HG03108 (cell line): Measurements from ENCODE around the gene MUTYH.
"Not testable (repeated sequence)": the region's sequence is repeated elsewhere in the genome, so short reads cannot be mapped to it uniquely, and the experiment has no call there.

Experiments used
- ATAC-seq: cut with Tn5 transposase; IDR thresholded peaks from one replicate; pipeline ENCODE4 v1.9.1; 2021; ENCODE audit warnings: moderate library complexity; ENCODE audit not compliant: unreplicated experiment

Gene MUTYH

DNA sequence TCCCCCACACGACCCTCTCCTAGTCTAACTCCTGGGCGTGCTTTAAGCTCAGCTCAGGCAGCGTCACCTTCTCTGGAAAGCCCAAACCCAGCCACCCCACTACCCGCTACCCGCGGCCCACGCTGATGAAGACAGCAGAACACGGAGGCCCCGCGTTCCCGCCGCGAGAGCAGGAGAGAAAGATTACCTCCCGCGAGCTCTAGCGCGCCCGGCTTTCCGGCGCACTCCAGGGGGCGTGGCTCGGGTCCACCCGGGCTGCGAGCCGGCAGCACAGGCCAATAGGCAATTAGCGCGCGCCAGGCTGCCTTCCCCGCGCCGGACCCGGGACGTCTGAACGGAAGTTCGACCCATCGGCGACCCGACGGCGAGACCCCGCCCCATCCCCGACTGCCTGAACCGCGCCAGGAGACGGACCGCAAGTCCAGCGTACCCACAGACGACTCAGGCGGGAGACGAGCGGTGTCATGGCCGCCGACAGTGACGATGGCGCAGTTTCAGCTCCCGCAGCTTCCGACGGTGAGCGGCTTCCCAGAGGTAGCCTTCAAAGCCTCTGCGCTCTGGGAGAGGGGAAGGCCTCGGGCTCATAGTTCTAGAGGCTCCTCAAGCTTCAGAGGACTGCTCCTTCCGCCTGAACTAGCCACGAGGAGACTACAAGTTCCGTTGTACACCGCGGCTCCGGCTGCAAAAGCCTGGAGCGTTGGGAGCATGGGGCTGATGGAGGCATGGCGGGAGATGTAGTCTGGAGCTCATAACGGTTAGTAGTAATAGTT is at the start of gene MUTYH, which contains the start of gene TOE1:
Gene MUTYH, minus strand, starts transcription at position 652 of the 770 bp plus-strand sequence. CDS start 5,935 bp downstream, outside the sequence.
Gene TOE1, plus strand, starts transcription at position 382 of the 770 bp plus-strand sequence. Its CDS starts 83 bp downstream, at position 465.
- ATAC-seq, result peak; percentile 75

GRCh38 chr1:45386219-45386618 is 46.0 kb upstream of the MUTYH start:
- no peak for ATAC-seq

DNA sequence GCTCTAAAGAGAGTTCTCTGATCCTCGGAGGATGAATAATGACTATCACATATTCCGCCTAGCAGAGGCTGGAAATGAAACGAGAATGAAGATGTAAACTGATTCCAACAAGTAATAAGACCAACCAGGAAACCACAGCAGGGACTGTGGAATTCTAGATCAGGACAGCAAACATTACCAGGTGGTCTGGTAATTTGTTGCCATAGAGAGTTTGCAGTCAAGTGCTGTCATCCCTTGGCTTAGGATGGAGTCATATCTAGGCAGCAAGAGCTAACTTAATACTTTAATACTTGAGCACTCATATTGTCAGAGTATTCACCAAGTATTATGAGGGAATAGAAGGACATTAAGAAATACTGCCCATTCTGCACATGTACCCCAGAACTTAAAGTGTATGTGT is 45.1 kb upstream of the MUTYH start:
- ATAC-seq, result no peak

- ATAC-seq, result not testable (repeated sequence)
Observed at GRCh38 chr1:45384213-45384612, 44.0 kb upstream of the MUTYH start.

DNA sequence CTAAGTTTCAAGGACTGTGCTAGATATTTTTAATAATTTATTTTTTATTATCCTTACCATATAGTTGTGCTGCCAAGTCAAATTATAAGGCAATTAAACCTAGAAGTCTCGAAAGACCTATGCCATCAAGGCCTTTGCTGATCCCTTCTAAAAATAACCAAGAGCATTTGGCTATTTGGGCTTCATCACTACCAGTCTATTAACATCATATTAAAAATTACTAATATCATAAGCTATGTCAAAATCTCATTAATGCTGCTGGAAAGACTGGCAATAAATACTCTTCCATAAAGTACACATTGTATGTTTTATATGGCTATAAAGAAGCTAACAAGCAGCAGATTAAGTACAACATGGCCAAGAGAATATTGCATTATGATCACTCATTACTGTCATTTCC is 43.0 kb upstream of the MUTYH start:
- no peak for ATAC-seq

- no peak for ATAC-seq
Observed at GRCh38 chr1:45381243-45381642, 41.0 kb upstream of the MUTYH start.

- ATAC-seq, result no peak
Observed at GRCh38 chr1:45380730-45381129, 40.5 kb upstream of the MUTYH start.

DNA sequence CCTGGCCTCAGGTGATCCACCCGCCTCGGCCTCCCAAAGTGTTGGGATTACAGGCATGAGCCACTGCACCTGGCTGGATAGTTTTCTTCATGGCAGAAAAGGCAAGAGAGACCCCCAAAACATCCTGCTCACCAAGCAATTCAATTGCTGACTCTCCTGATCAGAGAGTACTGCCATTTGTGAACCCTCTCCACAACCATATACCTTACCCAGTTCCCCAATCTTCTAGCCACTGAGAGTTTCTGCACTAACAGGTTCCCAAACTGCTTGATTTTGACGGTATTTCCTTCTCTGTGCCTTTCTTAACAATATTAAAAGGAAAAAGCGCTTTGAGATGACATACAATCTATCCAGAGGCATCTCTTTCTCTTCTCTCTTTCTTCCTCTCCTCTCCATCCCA is 39.9 kb upstream of the MUTYH start:
- ATAC-seq, result no peak

GRCh38 chr1:45379524-45379923 is 39.3 kb upstream of the MUTYH start:
- ATAC-seq, result no peak

DNA sequence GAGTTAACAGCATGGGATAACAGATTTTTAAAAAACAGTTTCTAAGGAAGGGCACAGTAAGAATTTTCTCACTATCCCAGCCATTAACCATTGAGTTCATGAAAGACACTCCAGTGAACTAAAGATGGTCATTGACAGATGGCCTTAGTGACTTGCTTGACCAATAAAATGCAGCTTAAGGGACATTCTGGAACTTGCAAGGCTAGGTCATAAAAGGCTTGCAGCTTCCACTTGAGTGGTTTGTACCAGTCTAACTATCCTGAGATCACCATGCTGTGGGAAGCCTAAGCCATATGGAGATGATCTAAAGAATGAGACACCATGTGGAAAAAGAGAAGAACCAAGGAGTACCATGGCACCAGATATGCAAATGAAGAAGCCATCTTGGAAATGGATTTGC is 37.9 kb upstream of the MUTYH start:
- no peak for ATAC-seq

- no peak for ATAC-seq
Observed at GRCh38 chr1:45375104-45376090, 35.2 kb upstream of the MUTYH start.

DNA sequence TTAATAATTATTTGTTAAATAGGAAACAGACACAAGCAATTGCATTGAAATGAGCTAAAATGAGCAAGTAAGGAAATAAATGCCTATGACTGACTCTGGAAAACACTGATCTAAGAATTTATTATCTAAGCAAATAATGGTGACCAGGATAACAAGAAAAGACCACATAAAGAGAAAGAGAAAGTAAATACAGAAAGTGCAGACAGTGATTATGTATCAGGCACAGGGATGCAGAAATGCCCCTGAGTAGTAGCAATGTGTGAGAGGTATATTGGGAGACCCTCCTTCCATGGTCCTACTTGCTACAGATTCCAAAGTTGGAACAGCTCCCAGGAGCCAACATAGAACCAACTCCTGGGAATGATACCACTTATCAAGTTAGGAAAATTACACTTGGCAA is 33.3 kb upstream of the MUTYH start:
- ATAC-seq, result no peak

DNA sequence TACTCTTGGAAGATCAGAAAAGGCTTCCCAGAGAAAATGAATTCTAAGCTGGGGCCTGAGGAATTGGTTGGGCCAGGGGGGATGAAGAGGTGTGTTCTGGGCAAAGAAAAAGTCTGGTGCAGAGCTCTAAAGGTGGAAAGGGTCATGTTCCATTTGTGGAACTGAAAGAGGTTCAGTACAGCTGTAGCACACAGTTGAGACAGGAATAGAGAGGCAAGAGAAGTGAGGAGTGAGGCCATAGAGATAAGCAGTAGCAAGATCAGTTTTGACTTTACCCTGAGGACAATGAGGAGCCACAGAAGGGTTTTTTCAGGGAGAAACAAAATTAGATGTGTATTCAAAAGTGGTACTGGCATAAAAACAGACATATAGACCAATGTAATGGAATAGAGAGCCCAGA is 30.3 kb upstream of the MUTYH start:
- ATAC-seq, result peak; percentile 68

DNA sequence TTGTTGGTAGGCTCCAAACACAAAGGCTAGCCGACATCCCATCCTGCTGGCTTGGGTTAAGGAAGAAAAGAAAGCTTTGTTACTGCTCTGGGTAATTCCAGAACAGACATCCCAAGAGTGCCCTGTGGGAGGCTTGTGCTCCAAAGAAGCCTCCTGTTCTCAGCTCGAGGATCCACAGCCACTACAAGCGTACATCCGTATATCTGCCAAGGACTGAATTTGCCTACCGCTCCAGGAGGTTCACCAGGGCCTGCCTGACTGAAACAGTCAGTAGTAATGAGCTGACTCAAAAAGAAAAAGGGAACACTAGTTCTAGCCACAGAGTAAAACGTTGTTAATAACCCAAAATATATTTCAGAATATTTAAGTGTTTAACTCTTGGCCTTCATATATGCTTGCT is 24.8 kb upstream of the MUTYH start:
- peak; percentile 76 for ATAC-seq

GRCh38 chr1:45364294-45364693 is 24.1 kb upstream of the MUTYH start:
- ATAC-seq, result no peak

- not testable (repeated sequence) for ATAC-seq
Observed at GRCh38 chr1:45360981-45361380, 20.7 kb upstream of the MUTYH start.

DNA sequence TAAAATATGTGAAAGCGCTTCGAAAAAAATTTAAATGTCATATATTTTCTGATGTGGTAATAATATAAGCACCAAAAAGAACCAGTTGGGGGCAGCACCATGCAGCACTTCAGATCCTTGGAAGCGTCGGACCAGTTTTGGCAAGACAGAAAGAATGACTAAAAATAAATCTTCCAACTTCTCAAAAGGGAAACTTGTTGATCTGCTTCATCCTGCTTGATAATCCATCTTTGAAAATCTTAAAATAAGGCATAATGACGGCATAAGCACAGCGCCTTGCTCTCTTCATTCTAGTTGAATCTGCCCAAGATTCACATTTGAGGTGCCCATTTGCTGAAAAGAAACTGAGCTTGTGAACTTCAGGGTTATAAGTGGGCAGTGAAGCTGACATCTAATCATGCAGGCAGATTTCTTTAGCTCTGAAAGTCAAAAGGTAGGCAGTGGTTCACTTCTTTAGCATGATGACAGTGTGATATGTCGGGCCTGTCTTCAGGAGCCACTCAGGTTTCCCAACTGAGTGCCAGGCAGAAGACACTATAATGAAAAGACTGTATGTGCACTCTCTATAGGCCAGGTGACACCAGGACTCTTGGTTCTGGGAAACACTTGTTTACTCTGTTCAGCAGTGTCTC is 19.8 kb upstream of the MUTYH start:
- ATAC-seq, result no peak

GRCh38 chr1:45356186-45356585 is 15.9 kb upstream of the MUTYH start:
- no peak for ATAC-seq

GRCh38 chr1:45355683-45356082 is 15.4 kb upstream of the MUTYH start:
- ATAC-seq, result no peak

DNA sequence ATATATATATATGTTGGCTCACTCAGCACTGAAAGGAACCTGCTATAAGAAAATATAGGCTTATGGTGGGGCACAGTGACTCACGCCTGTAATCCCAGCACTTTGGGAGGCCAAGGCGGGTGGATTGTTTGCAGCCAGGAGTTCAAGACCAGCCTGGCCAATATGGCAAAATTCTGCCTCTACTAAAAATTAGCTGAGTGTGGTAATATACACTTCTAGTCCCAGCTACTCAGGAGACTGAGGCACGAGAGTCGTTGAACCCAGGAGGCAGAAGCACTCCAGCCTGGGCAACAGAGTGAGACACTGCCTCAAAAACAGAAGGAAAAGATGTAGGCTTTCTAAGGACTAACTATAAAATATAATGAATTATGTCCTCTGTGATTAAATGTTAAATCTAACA is 14.6 kb upstream of the MUTYH start:
- no peak for ATAC-seq

- ATAC-seq, result no peak
Observed at GRCh38 chr1:45353685-45354084, 13.4 kb upstream of the MUTYH start.
